HG03060 (cell line): Measurements from ENCODE around the gene TTC28.
"Not testable (repeated sequence)": the region's sequence is repeated elsewhere in the genome, so short reads cannot be mapped to it uniquely, and the experiment has no call there.

Experiments used
- ATAC-seq: cut with Tn5 transposase; IDR thresholded peaks from one replicate; pipeline ENCODE4 v1.9.1; 2021; ENCODE audit warnings: low read depth, moderate number of reproducible peaks; ENCODE audit not compliant: unreplicated experiment

The TTC28 gene

DNA sequence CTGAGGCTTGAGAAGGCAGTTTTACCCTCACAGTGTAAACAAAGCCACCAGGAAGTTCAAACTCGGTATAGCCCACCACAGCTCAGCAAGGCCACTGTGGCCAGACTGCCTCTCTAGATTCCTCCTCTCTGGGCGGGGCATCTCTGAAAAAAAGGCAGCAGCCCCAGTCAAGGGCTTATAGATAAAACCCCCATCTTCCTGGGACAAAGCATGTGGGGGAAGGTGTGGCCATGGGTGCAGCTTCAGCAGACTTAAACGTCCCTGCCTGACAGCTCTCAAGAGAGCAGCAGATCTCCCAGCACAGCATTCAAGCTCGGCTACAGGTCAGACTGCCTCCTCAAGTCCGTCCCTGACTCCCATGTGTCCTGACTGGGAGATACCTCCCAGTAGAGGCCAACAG lies 69.7 kb downstream of the TTC28 start:
- ATAC-seq, result no peak

DNA sequence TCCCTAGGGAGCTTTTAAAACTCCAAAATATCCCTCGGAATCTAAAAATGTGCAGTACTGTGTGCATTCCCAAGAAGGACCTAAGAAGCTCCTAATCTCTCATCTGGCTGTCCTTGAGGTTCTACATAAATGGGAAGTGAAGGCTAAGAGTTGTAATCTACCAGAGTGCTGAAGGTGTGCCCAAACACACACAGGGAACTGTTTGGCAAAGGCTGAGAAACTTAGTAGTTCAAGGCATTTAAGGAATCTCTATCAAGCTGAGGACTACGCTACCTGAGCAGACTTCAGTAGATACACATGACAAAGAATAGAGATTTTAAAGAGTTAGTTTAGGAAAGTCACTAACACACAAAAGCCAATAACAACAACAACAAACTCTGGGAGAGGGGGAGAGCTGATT lies 71.1 kb downstream of the TTC28 start:
- no peak for ATAC-seq

DNA sequence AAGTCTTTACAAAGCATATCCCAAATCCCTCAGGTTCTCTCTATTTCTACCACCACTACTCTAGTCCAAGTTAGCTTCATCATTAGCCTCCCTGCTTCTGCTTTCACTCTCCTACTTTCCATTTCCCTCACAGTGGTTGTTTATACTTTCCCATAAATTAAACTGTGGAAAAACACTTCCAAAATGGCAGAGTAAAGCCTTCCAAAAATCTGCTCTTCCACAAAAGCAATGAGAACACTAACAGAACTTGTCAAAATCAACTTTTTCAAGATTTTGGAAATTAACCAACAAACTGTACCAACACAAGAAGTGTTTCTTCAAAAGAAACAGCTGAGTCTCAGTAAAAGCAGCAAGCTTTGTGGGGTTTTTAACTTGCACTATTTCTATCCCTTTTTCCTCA lies 71.8 kb downstream of the TTC28 start:
- no peak for ATAC-seq

DNA sequence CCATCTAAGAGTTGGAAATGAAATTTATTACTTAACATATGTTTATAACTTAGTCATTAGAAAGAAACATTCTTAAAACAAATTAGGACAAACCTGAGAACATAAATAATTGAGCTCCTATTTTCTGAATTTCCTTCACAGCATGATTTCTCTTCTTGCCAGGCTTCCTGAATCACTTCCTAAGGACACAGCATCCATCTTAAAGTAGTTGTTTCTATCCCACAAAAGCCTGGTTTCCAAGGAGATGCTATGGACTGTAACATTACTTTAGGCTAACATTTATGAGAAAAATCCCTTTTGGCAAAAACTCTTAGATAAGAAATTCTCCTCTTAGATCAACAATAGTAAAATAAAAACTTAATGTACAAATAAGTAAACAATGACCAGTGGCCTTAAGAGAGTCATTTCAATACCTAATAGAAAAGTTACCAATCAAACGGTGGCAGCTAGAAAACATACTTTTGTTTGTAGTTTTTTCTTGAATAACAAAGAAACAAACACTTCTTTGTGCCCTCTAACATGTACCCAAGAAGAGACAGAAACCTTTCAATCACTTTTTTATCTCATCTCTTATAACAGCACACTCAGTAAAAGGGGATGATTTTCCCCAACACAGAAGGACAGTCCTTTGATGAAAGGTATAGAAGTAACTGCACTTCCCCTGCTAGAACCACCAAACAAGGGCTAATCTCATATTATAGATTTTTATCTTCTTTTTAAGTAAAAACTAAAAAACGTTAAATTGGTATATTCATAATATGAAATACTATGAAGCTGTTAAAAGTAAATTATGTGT lies 74.5 kb downstream of the TTC28 start:
- ATAC-seq, result no peak

DNA sequence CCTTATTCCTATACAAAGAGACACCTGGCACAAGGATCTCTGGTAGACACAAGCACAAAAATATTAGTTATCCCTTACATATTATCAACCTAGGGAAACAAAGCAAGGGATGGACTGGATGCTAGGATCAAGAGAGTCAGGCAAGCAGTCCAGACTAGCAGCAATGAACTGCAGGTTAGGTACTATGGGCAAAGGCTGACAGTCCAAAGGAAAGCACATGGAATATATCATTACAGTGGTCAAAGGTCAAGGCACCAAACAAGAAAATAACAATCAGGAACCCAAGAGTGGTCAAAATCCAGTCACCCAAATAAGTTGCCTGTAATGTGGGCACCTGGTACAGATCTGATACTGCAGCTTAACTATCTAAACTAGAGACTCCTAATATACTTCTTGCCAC lies 77.7 kb downstream of the TTC28 start:
- no peak for ATAC-seq

DNA sequence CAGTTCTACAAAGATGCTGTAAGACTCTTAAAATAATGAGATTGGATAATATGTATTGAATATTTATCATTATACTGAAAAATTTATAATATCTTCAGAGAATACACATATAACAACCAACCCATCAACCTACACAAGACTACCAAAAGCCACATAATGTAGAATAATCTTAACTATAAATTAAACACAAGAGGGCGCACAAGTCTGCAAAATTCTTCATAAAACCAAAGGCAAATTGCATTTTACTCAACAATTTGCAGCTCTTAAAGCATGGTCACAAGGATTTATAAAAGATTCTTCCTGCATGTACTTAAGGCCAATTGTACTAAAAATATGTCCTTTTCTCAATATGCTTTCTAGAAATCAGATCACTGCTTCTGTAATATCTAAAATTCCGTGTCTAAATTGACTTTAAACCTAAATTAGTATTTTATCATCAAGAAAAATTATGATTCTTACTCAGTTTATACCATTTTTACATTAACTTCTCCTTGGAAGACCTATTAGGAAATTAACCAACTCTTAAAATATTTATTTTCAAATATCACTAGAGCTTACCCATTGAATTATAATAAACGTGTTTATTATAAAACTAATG lies 79.0 kb downstream of the TTC28 start:
- ATAC-seq, result no peak

DNA sequence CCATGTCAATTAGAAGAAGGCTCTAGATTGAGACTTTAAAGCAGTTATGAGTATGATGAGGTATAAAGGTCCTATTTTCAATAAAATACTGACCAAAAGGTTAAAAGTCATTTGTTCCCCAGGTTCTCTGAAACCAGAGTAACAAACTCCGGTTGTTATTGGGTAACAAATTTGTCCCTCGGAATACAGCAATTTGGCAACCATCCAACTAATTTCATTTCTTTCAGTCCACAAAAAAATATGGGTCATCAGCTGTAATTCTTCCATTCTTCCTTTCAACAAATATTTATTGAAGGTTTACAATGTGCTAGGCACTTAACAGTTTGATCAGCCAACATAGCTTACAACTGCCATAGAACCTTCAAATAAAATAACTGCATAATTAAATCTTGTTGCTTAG lies 79.9 kb downstream of the TTC28 start:
- no peak for ATAC-seq

DNA sequence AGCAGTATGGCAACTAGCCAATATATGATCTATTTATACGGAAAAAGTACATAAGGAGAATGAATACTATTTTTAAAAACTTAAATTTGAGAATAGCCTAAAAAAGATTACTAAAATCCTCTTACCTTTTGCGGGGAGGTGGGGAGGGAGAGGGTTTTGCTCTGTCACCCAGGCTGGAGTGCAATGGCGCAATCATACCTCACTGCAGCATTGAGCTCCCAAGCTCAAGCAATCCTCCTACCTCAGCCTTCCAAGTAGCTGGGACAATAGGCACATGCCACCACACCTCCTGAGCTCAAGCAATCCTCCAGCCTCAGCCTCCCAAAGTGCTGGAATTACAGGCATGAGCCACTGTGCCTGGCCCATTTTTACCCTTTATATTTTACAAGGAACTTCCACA lies 82.0 kb downstream of the TTC28 start:
- no peak for ATAC-seq

DNA sequence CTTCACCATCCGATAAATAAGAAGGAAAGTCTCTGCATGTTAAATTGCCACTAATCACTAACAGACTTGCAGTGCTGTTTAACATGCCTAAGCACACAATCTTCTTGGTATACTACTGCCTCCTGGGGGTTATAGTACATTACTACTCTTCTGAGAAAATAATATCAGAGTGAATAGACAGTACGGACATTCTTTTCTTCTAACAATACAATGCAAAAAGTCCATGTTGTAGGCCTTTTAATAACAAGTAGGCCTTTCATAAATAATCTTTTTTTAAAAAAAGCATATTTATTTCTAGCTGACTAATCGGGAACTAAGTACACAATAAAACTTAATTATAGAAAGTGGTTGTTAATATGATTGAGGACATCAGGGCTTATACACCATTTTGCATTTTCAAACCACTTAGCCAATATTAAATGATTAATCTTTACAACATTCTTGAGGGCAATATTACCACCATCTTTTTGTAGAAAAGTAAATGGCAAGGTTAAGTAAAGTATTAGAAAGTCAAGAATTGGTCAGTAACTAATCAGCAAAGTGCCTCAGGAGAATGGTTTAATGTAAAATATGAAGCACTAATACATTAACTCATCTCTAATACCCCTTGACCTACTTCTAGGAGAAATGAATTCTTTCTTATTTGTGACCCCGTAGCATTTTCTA lies 84.7 kb downstream of the TTC28 start:
- no peak for ATAC-seq

DNA sequence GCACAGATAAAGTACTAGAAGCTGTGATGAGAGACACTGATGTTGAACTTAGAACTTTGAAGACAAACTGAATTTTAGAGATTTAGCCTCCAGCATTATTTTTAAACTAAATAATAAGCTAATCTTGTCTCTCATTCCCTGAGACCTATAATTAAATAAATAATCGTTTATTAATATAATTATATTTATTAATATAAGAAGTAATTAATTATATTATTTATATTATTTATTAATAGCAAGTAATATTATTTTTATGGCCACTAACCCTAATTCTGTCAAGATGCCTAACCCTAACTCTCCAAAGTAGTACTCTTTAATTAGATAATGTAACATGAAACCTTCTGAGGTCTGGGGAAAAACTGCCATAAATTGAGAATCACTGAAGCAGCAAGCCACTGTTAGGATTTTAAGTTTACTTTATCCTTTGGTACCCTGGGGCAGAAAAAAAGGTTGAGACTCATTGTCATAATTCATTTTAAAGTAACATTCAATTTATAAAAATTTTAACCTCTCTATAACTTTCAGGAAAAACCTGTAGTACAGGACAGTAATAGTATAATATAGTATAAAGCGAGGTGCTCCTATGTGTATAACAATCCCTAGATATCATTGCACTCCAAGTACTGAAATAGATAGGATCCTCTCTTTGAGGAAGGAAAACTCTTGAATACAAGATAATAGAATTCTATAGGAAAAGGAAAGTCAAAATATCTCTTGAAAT lies 85.4 kb downstream of the TTC28 start:
- no peak for ATAC-seq

DNA sequence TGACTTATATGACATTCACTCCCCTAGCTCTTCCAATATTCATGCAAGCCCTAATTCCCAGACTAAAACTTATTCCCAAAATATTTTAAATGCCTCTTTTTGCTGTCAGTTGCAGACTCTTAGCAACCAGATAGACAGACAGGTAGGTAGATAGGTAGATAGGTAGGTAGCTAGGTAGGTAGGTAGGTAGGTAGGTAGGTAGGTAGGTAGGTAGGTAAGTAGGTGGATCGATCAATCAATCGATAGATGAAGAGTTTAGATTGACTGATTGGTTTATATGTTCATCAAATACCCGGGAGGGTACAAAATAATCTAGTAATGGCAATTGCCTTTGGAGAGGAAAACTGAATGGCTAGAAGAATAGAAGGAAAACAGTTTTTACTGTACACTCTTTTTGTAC lies 86.3 kb downstream of the TTC28 start:
- ATAC-seq, result no peak

DNA sequence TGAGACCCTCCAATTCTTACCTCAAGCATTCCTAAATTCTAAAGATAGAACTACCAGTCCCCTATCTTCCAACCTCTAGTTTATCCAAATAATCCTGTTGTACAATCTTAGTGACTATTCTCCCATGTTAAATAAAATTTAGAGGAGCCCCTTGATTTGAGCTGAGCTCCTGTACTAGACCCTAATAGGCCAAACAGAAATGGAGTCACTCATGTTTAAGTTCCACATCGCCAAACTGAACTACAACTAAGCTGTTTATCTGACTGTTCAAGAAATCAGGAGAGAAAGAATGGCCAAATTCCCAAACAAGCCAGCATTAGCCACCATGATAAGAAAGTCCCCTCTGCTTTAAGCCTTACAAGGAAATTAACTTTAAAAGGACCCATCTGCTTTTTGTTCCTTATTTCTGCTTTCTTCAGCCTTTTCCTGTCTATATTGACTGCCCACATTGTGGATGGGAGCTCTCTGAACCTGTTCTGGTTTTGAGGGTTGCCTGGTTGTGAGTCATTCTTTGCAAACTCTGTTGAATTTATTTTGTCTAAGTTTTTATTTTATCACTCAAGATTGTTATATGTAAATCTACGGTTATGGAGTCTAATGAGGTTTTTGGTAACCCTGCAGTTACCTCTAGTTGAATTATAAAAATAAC lies 90.4 kb downstream of the TTC28 start:
- no peak for ATAC-seq

DNA sequence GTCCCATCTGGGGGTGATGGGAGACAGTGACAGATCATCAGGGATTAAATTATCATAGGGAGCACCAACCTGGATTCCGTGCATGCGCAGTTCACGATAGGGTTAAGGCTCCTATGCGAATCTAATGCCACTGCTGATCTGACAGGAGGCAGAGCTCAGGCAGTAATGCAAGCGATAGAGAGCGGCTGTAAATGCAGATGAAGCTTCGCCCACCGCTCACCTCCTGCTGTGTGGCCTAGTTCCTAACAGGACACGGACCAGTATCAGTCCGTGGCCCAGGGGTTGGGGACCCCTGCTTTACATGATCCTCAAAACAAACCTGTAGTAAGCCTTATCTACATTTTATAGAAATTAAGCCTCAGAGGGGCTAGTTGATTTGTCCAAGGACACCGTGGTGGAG lies 94.3 kb downstream of the TTC28 start:
- no peak for ATAC-seq

DNA sequence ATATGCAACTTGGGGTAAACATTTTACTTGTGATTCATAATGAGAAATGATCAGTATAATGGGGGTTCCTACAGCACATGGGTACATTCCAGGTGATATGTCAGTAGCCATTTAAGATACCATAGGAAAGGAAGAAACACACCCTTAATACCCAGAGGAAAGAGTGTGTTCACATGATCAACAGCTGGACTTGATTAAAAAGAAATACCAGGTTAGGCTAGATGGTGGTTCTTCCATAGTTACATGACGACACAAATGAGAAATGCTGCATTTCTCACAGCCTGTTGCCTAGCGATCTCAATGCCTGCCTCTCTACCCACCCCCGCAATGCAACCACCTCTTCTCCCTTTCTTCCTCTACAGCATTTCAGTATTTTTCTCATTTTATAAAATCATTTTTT lies 96.8 kb downstream of the TTC28 start:
- ATAC-seq, result no peak

DNA sequence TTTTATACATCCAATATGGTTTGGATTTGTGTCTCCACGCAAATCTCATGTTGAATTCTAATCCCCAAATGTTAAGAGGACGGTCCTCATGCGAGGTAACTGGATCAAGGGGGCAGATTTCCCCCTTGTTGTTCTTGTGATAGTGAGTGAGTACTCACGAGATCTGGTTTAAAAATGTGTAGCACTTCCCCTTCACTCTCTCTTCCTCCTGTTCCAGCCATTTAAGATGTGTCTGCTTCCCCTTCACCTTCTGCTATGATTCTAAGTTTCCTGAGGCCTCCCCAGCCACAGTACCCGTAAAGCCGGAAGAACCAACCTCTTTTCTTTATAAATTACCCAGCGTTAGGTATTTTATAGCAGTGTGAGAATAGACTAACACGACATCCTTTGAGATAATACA lies 98.6 kb downstream of the TTC28 start:
- ATAC-seq, result no peak

DNA sequence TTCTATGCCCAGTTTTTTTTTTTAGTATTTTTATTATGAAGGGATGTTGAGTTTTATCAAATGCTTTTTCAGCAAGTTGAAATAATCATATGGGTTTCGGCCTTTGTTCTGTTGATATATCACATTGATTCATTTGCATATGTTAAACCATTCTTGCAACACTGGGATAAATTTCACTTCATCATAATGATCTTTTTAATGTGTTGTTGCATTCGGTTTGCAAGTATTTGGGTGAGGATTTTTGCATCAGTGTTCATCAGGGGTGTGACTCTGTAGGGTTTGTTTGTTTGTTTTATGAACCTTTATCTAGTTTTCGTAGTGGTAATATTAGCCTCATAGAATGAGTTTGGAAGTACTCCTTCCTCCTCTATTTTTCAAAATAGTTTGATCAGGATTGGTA lies 103.5 kb downstream of the TTC28 start:
- no peak for ATAC-seq

DNA sequence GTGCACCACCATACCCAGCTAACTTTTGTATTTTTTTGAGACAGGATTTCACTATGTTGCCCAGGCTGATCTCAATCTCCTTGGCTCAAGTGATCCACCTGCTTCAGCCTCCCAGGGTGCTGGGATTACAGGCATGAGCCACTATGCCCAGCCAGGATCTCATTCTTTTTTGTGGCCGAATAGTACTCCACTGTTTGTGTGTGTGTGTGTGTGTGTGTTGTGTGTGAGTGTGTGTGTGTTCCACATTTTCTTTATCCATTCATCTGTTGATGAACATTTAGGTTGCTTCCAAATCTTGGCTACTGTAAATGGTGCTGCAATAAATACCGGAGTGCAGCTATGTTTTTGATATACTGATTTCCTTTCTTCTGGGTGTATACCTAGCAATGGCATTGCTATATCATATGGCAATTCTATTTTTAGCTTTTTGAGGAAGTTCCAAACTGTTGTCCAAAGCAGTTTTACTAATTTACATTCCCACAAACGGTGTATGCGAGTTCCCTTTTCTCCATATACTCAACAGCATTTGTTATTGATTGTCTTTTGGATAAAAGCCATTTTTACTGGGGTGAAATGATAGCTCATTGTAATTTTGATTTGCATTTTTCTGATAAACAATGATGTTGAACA lies 105.4 kb downstream of the TTC28 start:
- ATAC-seq, result no peak

DNA sequence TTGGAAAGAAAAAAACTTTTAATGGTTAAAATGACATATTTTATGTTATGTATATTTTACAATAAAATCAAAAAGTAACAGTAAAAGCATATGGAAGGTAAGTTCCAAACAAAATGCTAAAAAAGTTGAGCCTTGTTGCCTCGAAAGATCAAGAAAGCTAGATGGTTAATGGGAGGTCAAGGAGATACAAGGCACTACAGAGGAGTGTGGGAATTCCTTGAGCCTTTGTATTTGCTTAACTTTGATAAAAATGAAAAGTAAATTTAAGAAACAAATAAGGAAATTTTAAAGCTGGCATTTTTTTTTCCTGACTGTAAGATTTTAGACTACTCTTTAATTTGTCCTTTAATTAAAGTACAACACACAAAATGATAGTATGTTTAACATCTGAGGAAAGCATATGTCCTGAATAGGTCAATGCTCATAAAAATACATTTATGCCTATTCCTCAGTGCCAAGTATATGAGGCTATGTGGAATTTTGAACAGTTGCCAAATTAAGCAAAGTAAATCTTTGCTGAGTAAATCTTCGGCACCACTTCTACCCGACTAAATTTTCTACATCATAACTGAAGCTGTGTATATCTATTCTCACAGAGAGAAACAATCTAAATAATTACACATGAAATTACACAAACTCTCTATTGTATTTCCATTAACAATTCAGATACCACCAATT lies 108.8 kb downstream of the TTC28 start:
- no peak for ATAC-seq

DNA sequence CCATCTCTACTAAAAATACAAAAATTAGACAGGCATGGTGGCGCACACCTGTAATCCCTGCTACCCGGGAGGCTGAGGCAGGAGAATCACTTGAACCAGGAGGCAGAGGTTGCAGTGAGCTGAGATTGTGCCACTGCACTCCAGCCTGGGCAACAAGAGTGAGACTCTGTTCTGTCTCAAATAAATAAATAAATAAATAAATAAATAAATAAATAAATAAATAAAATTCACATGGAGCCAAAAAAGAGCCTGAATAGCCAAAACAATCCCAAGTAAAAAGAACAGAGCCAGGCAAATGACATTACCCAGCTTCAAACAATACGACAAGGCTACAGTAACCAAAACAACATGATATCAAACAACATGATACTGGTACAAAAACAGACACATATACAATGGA lies 110.7 kb downstream of the TTC28 start:
- not testable (repeated sequence) for ATAC-seq

DNA sequence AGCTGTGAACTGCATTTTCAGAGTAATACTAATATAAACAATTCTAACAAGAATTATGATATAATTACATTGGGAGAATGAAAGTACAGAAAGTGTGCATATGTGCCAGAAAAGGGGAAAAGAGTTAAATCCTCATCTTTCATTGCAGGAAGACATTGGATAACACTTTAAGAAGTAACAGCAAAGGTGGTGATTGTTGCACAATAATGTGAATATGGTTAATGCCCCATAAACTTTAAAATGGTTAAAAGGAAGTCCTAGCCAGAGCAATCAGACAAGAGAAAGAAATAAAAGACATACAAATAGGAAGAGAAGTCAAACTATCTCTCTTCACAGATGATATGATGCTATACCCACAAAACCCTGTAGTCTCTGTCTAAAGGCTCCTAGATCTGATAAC lies 111.5 kb downstream of the TTC28 start:
- ATAC-seq, result no peak
